Astrocyte of the cerebellum (primary cell): ENCODE measurements around the gene CDKN3.
"Not testable (repeated sequence)": the region's sequence is repeated elsewhere in the genome, so short reads cannot be mapped to it uniquely, and the experiment has no call there.

Experiments used
- DNase-seq: peaks from one replicate; pipeline ENCODE4 v3.0.0-alpha.2; 2011; ENCODE audit warnings: low read depth
- H3K4me3 ChIP-seq: 2 replicates; pipeline ENCODE4 v1.5.1; 2011; ENCODE audit warnings: mild to moderate bottlenecking, low read depth, low read length, moderate library complexity
- CTCF ChIP-seq: IDR thresholded peaks from 2 replicates; pipeline ENCODE4 v1.5.1; 2012; ENCODE audit warnings: low read length, low read depth, moderate library complexity, mild to moderate bottlenecking; ENCODE audit errors: missing control alignments
- in situ Hi-C: cut with HindIII; loops from 2 replicates; pipeline ENCODE4 v1.10.0; 2017; ENCODE audit warnings: low sequenced_read_pairs

The CDKN3 gene

DNA sequence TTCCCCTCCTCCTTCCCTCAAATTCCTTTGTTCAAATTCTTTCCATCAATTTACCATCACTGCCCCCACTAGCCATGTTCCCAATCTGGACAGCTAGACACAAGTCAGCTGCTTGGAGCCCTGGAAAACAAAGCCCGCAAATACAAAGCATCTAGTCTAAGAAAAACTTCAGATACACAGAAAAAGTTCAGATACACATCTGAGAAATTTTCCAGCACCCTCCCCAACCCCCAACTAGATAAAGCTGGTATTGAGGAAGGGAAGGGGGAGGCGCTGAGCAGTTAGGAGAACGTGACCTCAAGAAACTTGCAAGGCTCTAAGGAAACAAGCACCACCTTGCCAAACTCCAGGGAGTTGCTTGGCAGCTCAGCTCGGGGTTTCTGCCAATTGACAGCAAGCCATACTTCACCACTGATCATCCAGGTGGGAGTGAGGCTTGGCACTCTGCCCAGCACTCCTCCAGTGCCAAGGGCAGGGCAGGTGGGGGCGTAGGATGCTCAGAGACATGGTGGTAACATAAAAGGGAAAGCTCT, 49.4 kb downstream of the CDKN3 start:
- in situ Hi-C loops, result no loop called here
- DNase-seq, result no peak

DNA sequence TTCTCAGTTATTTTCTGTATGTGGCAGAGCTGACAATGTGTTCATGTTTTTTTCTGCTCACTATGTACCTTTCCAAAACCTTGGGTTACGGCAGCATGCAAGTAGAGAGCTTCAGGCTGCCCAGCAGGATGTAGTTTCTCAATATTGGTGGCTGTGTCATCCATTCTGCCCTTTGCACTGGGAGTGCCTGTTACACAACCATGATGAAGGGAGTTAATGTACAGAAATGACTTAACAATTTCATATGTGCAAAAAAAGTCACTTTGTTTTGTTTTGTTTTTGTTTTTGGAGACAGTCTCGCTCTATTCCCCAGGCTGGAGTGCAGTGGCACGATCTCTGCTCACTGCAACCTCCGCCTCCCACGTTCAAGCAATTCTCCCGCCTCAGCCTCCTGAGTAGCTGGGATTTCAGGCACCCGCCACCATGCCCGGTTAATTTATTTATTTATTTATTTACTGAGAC, 50.5 kb downstream of the CDKN3 start:
- no peak overlapping the region for H3K4me3 ChIP-seq
- in situ Hi-C loops, result no loop called here
- no peak for TF ChIP-seq CTCF
- no peak for DNase-seq

More for the DNA sequence above, 49.4 kb downstream of the CDKN3 start:
- H3K4me3 ChIP-seq, result no peak overlapping the region
- no peak for TF ChIP-seq CTCF

DNA sequence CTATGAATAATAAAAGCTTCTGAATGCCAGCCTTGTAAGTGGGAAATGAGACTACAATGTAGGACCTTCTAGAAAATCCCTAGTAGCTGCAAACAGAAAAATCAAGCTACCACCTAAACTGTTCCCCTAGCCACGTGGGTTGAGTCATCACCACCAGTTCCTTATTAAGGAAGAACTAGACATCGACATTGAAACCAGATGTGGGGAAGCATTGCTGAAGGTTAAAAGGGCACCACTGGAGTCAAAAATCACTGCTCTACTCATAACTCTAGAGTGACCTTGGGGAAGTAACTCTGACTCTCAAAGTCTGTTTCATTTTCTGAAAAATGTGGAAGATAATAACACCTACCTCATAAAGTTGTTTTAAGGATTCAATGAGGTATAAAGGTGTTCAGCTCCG, 53.7 kb downstream of the CDKN3 start:
- in situ Hi-C loops, result no loop called here
- H3K4me3 ChIP-seq, result no peak overlapping the region
- TF ChIP-seq CTCF, result no peak
- DNase-seq, result no peak

DNA sequence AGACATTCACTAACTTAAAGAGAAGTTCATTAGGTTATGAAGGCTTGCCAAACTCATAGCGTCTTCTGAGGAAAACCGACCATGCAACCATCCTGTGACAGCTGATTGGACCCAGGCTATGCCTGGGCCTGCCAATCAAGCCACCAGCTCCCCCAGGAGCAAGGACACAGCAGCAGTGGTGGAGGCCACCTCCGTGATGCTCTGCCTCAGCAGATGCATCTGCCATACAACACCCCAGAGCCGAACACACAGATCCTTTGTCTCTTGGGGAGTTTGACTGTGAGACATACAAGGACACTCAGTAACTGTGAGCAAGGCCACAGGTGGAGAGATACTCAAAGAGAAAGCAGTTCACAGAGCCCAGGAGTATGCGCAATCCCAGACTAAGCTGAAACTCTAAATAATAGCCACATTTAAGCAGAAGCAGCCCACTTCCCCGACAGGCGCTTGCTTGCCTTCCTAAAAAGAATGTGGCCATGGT, 54.4 kb downstream of the CDKN3 start:
- no peak for DNase-seq
- H3K4me3 ChIP-seq, result no peak overlapping the region
- no peak for TF ChIP-seq CTCF
- in situ Hi-C loops, result no loop called here

DNA sequence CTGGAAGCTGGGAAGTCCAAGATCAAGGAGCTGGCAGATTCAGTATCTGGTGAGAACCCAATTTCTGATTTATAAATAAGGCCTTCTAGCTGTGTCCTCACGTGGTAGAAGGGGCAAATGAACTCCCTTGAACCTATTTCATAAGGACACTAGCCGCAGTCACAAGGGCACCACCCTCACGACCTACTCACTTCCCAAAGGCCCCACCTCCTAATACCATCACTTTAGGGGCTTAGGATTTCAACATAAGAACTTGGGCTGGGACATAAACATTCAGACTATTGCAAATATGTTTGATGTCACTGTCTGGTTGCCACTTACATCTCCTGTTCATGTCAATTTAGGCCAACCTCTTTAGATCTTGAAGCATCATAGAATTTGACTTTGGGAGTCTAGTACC, 55.2 kb downstream of the CDKN3 start:
- in situ Hi-C loops, result no loop called here
- H3K4me3 ChIP-seq, result no peak overlapping the region
- no peak for DNase-seq
- TF ChIP-seq CTCF, result no peak

DNA sequence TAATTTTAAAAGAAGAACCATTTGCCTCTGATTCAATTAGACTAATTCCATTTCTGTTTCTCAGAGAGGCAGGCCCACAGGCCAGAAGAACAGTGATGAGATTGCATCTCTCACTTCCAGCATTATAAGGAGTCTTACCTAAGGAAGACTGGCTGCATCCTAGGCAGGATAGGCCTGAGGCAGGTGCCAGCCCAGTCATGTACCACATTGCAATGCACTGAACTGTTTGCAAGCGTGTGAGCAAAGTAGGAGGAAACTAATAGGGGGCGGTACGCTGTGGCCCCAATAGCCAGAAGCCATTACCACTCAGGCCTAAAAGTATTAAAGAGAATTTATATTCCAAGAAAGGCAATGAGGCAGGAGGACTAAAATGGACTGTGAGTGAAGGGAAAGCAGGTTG, 56.4 kb downstream of the CDKN3 start:
- DNase-seq, result no peak
- TF ChIP-seq CTCF, result no peak
- in situ Hi-C loops, result no loop called here
- H3K4me3 ChIP-seq, result no peak overlapping the region

DNA sequence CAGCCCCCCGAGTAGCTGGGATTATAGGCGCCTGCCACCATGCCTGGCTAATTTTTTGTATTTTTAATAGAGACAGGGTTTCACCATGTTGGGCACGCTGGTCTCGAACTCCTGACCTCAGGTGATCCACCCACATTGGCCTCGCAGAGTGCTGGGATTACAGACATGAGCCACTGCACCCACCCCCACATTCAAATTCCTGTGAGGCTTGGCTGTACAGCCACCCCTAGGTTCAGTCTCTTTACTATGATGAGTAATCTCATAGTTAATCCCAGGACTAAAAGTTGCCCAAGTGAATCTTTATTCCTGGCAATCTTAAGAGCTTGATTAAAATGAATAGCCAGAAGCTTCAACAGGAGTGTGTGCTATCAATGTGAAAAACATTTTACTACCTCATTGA, 57.2 kb downstream of the CDKN3 start:
- in situ Hi-C loops, H3K4me3 ChIP-seq, DNase-seq: not testable (repeated sequence)
